ENCODE results near the gene MRI1. TPM values are rescaled to one million over a fixed set of nuclear protein-coding genes. Genes with fewer than 3 reads are reported as not detected.
A peak's percentile ranks its signal among the peaks of the same experiment; 100 is the strongest.

The MRI1 gene
- total and polyA plus RNA-seq, 10 of the 15 experiments (the other 5 are each of a cell fraction or from before 2014, with no cell fraction given), result 5.4 to 50.3 (median 28.3) TPM

DNA sequence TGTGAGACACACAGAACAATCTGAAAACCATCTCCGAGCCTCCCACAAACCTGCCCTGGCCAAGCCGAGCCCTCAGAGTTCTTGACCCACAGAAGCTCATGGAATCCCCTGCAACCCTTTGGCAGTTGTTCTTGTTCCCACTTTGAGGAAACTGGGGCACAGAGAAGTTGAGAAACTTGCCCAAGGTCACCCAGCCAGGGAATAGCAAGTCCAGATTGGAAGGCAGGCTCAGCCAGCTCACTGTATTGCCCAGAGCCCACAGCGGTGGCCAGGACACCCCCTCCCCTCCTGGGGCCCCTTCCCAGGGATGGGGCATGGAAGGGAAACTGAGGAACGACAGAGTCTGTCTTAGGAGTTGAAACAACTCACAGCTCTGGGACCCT, 32.7 kb downstream of the MRI1 start:
- H3K27me3 ChIP-seq (replicated peaks in 1 of 2; ENCODE audit: control insufficient read depth in 2 of 2, insufficient read depth in 2 of 2, low read length in 1 of 2), result no peaks in the 10 kb centered on the region
- peaks cover 12% of the 10 kb centered on the region for H3K79me2 ChIP-seq (ENCODE audit: control insufficient read depth, insufficient read depth, low read length)
- BruUV-seq (replicated peaks), result no TSS peak
- ChIA-PET SMC1A (ENCODE audit: uncharacterized antibody, unreplicated experiment) (interaction anchor here (0.8 to 5.6 kb wide), 11 partner anchors 9 to 64 kb away, joined by 3 to 33 read pairs (median 3); partner anchors contain the start of gene C19orf53), CTCF (interaction anchor here (0.9 to 8.0 kb wide), 8 partner anchors 12 to 84 kb away, joined by 3 to 63 read pairs (median 4); partner anchors contain the start of gene C19orf53), RAD21 (ENCODE audit: unreplicated experiment) (interaction anchor here (0.7 to 5.6 kb wide), 7 partner anchors 13 to 65 kb away, joined by 3 to 59 read pairs (median 6); no protein-coding TSS in a partner anchor), POLR2A (interaction anchor here (1.0 to 5.1 kb wide), 7 partner anchors 24 to 65 kb away, joined by 3 to 37 read pairs (median 20); no protein-coding TSS in a partner anchor)
- H3K36me3 ChIP-seq (ENCODE audit: control insufficient read depth in 2 of 2, insufficient read depth in 2 of 2, low read length in 1 of 2), result no peaks in the 10 kb centered on the region
- H3K9ac ChIP-seq (ENCODE audit: control insufficient read depth, insufficient read depth, low read length), result peak overlapping the region; percentile 77
- TF ChIP-seq SMARCA5 (IDR thresholded peaks at IDR 0.05), result peak; percentile 57; the same call in 1 of the 2 replicates
- 0 out of 2 replicates have a peak, but pooled peaks have one; percentile 33 for TF ChIP-seq PML (IDR thresholded peaks at IDR 0.05; ENCODE audit: low read length)
- no peak for TF ChIP-seq FOXM1 (IDR thresholded peaks at IDR 0.05; ENCODE audit: low read depth, low read length)
- no peak for TF ChIP-seq MAX (IDR thresholded peaks at IDR 0.05; ENCODE audit: low read depth, low read length)
- no peak for TF ChIP-seq BMI1 (IDR thresholded peaks at IDR 0.05; ENCODE audit: borderline replicate concordance)
- TF ChIP-seq TBL1XR1 (IDR thresholded peaks at IDR 0.05; ENCODE audit: low read depth, low read length), result no peak
- peak; percentile 6; the same call in 1 of the 2 replicates for TF ChIP-seq DPF2 (IDR thresholded peaks at IDR 0.05)
- peak; percentile 6; the same call in 1 of the 2 replicates for TF ChIP-seq IKZF1 (conservative IDR thresholded peaks at IDR 0.05)
- no peak for TF ChIP-seq SREBF2 (IDR thresholded peaks at IDR 0.05; ENCODE audit: low read length)
- H2AFZ ChIP-seq (ENCODE audit: control insufficient read depth, low read depth, low read length), result no peak overlapping the region; the same call in 1 of the 2 replicates
- DNase-seq (ENCODE audit: low read depth, low spot score), result no peak
- in situ Hi-C loops (cut with MboI) (no loop called here), intact Hi-C loops (cut with micrococcal nuclease; ENCODE audit: unreplicated experiment) (loop anchor here (5.0 kb wide), 1 partner anchor 40 kb away; no protein-coding TSS in a partner anchor)
- no peak for ATAC-seq
- H3K4me2 ChIP-seq (ENCODE audit: control insufficient read depth, insufficient read depth), result peak overlapping the region; percentile 98
- H4K20me1 ChIP-seq (ENCODE audit: control insufficient read depth, insufficient read depth), result no peaks in the 10 kb centered on the region
- no peaks in the 10 kb centered on the region for H3K9me3 ChIP-seq (replicated peaks; ENCODE audit: control insufficient read depth, insufficient read depth, low read length)
- WGBS (ENCODE audit: insufficient coverage, insufficient replicate concordance, low lambda C conversion rate, missing lambda C conversion rate), result 43% methylated on average over 4 of the region's 4 CpGs
- H3K27ac ChIP-seq (ENCODE audit: control insufficient read depth, insufficient read depth), result peak overlapping the region; percentile 84
- peaks cover 16% of the 10 kb centered on the region for H3K4me1 ChIP-seq (ENCODE audit: control insufficient read depth, insufficient read depth, low read length)
- no peak for FAIRE-seq
- peak overlapping the region; percentile 70 for H3K4me3 ChIP-seq
